ENCODE data around the gene GNG8. TPM values are rescaled to one million over a fixed set of nuclear protein-coding genes. Genes with fewer than 3 reads are reported as not detected.

The GNG8 gene
- polyA plus RNA-seq, 4 donors, result 1.5 to 8.5 (median 3.3) TPM

- DNase-seq (ENCODE audit: low read depth in 4 of 4, low spot score in 3 of 4), result no peak
These were observed 14.5 kb downstream of the GNG8 start for GRCh38 chr19:46621191-46622117.

- no peak for DNase-seq (ENCODE audit: low read depth in 4 of 4, low spot score in 3 of 4)
These were observed 15.3 kb downstream of the GNG8 start for GRCh38 chr19:46620716-46621115.

DNA sequence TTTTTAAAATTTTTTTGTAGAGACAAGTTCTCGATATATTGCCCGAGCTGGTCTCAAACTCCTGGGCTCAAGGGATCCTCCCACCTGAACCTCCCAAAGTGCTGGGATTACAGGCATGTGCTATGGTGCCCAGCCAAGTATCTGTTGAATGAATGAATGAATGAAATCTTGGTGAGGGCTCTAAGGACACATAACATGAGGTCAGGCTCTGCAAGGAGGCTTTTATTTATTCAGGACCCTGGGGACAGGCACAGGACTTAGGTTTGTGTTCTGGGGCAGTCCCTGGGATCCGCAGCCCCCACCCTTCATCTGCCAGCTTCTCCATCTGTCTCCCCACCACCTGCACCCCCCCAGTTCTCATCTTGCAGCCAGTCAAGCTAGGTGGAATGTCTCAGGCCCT lies 15.7 kb downstream of the GNG8 start:
- DNase-seq (ENCODE audit: low read depth in 4 of 4, low spot score in 3 of 4), result no peak

DNA sequence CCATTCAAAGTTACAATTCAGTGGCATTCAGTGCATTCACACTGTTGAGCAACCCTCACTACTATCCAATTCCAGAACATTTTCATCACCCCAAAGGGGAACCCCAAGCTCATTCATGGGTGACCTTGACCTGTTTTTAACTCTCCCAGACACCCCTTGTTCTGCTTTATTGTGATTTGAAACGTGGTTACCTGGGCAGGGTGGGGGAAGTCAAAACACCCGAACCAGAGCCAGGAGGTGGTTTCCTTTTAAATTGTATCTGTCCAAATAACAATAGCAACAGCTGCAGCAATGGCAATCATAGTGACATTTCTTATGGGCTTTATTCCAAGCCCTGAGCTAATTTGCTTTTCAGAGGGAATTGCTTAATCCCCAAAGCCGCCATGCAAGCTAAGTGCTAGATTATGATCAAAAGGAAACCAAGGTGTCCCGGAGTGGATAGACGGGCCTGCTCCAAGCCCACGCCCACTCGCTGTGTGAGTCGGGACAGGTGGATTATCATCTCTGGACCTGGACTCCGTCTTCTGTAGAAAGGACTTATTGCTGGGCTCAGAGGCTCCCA lies 17.3 kb downstream of the GNG8 start:
- no peak for DNase-seq (ENCODE audit: low read depth in 4 of 4, low spot score in 3 of 4)

- DNase-seq (ENCODE audit: low read depth in 4 of 4, low spot score in 3 of 4), result no peak
These were observed 18.4 kb downstream of the GNG8 start for GRCh38 chr19:46617601-46618000.

DNA sequence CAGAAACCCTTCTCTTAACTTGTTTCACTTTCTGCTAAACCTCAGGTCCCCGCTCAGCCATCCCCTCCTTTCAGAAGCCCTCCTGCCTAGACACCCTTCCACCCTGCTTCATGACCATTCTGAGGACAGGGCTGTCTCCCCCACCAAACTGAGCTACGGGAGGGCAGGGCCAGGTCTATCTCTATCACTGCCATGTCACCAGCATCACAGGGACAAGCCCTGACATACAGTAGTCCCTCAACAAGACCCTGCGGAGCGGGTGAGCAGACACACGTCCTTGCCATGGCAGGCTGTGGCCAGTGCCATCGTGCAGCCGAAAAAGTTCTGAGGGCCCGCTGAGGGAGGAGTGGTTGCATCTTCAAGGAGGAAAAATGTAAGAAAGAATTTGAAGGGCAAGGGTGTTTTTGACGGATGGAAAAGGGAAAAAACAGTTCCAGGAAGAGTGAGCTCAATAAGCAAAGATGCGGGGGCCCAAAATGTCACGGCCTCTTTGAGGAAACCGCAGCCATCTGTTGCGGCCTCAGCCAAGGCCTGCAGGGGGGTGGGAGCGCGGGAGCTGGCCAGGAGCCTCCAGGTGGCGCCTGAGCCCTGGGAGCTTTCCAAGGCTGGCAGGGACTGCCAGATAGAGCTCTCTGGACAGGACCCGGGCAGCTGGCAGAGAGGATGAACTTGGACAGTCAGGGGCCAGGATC lies 19.2 kb downstream of the GNG8 start:
- no peak for DNase-seq (ENCODE audit: low read depth in 4 of 4, low spot score in 3 of 4)

DNA sequence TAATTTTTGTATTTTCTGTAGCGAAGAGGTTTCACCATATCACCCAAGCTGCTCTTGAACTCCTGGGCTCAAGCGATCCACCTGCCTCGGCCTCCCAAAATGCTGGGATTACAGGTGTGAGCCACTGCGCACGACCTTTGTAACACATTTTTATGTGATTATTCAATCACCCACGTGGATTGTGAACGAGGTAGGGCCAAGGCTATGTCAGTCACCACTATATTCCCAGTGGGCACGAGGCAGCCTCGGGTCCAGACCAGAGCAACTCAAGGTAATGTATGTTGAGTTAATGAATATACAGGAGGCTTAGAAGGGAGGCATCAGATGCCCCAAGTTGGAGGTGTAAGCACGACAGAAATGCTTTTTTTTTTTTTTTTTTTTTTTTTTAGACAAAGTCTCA lies 20.0 kb downstream of the GNG8 start:
- DNase-seq (ENCODE audit: low read depth in 4 of 4, low spot score in 3 of 4), result no peak

DNA sequence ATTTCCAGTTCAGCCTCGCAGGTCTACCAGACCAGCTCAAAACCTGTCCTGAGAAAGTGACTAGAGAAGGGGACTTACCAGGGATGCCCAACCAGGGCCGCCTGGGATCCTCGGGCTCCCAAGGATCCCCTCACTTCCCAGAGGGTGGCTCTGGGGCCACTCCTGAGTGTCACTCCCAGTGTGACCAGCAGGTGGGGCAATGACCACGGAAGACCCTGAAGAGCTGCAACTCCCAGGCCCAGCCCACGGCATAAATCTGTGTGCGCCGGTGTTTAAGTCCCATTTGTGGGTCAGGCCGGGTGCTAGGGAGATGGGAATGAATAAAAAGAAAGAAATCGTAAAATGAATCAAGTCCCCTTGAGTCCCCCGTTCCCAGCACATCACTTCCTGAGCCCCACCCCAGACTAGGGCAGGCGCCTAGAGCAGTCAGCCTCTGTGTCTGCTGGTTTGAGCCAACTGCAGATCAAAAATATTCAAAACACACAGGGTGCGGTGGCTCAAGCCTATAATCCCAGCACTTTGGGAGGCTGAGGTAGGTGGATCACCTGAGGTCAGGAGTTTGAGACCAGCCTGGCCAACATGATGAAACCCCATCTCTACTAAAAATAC lies 21.8 kb downstream of the GNG8 start:
- DNase-seq (ENCODE audit: low read depth in 4 of 4, low spot score in 3 of 4), result peak in 1 of 4 donors; percentile 62

GRCh38 chr19:46613525-46613924 lies 22.5 kb downstream of the GNG8 start:
- no peak for DNase-seq (ENCODE audit: low read depth in 4 of 4, low spot score in 3 of 4)

GRCh38 chr19:46611776-46612175 lies 24.2 kb downstream of the GNG8 start:
- DNase-seq (ENCODE audit: low read depth in 4 of 4, low spot score in 3 of 4), result no peak

GRCh38 chr19:46610851-46611770 lies 24.9 kb downstream of the GNG8 start:
- DNase-seq (ENCODE audit: low read depth in 4 of 4, low spot score in 3 of 4), result no peak

DNA sequence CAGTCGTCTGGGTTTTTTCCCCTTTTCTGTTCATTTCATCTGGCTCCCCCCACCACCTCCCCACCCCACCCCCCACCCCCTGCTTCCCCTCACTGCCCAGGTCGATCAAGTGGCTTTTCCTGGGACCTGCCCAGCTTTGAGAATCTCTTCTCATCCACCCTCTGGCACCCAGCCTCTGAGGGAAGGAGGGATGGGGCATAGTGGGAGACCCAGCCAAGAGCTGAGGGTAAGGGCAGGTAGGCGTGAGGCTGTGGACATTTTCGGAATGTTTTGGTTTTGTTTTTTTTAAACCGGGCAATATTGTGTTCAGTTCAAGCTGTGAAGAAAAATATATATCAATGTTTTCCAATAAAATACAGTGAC lies 25.6 kb downstream of the GNG8 start:
- no peak for DNase-seq (ENCODE audit: low read depth in 4 of 4, low spot score in 3 of 4)

- DNase-seq (ENCODE audit: low read depth in 4 of 4, low spot score in 3 of 4), result no peak
These were observed 26.2 kb downstream of the GNG8 start for GRCh38 chr19:46609511-46610412.

DNA sequence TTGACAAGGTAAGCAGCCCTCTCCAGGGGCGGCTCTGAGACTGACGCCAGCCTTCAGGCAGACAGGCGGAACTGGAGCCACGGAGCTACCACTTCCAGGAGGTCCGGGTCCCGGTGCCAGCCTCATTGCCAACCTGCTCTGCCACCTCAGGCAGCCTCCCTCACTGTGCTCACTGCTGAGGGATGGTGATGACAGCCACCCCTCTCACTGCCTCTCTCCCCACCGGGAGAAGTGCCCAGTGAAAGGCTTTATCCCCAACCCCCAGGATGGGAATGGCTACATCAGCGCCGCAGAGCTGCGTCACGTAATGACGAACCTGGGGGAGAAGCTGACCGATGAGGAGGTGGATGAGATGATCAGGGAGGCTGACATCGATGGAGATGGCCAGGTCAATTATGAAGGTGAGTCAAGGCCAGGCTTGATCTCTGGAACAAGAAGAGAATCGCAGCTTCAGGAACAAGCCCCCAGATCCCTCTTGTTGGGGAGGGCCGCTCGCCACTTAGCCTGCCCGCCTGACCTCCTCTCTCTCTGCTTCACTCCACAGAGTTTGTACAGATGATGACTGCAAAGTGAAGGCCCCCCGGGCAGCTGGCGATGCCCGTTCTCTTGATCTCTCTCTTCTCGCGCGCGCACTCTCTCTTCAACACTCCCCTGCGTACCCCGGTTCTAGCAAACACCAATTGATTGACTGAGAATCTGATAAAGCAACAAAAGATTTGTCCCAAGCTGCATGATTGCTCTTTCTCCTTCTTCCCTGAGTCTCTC lies 27.2 kb downstream of the GNG8 start:
- no peak for DNase-seq (ENCODE audit: low read depth in 4 of 4, low spot score in 3 of 4)

- no peak for DNase-seq (ENCODE audit: low read depth in 4 of 4, low spot score in 3 of 4)
These were observed 27.8 kb downstream of the GNG8 start for GRCh38 chr19:46608178-46608577.

- no peak for DNase-seq (ENCODE audit: low read depth in 4 of 4, low spot score in 3 of 4)
These were observed 28.6 kb downstream of the GNG8 start for GRCh38 chr19:46607448-46607841.

GRCh38 chr19:46606681-46607447 lies 29.1 kb downstream of the GNG8 start:
- no peak for DNase-seq (ENCODE audit: low read depth in 4 of 4, low spot score in 3 of 4)

GRCh38 chr19:46606019-46606418 lies 30.0 kb downstream of the GNG8 start:
- no peak for DNase-seq (ENCODE audit: low read depth in 4 of 4, low spot score in 3 of 4)
